Endothelial cell of umbilical vein (primary cell): ENCODE results near the gene ZNF831. TPM values are rescaled to one million over a fixed set of nuclear protein-coding genes. Genes with fewer than 3 reads are reported as not detected.

ENCODE experiments used
- BruUV-seq: library from RNA; stranded (reverse); fragments of 400-500 nt; replicated peaks from 2 replicates; lab custom pipeline; 2021; lab: Mats Ljungman, UMichigan
- CTCF ChIA-PET: fragments of 300-600, 350-600 bp; sonication (Branson Sonifier 250); formaldehyde crosslinking; loops from one replicate; lab custom pipeline; 2021; ENCODE audit warnings: antibody characterized with exemption, inconsistent platforms; lab: Charles Lee
- POLR2A ChIA-PET: fragments of 300-600, 350-600 bp; sonication (Branson Sonifier 250); formaldehyde crosslinking; loops from one replicate; lab custom pipeline; 2021; ENCODE audit warnings: antibody characterized with exemption, inconsistent platforms; lab: Charles Lee
- DNase-seq: peaks from one replicate; pipeline ENCODE4 v3.0.0-alpha.2; 2011; ENCODE audit warnings: low read depth, low spot score
- FAIRE-seq: peaks from 2 replicates; lab custom pipeline; 2011; peaks lifted over from hg19 to GRCh38; lab: Jason Lieb, UNC
- H2AFZ ChIP-seq: 2 replicates; pipeline ENCODE4 v1.6.0; 2012; ENCODE audit warnings: low read depth, low read length, control low read depth, inconsistent platforms
- H3K27ac ChIP-seq: 2 replicates; pipeline ENCODE4 v1.5.1; 2011; ENCODE audit warnings: low read depth, mild to moderate bottlenecking, control low read depth, low read length, moderate library complexity; ENCODE audit not compliant: insufficient read depth
- H3K27me3 ChIP-seq, 2 experiments: 2 replicates each; pipeline versions ENCODE4 v1.6.0 to v1.6.1; 2011; ENCODE audit warnings: low read length in 2 of 2, mixed read lengths in 1 of 2; ENCODE audit not compliant: control insufficient read depth in 2 of 2, insufficient read depth in 2 of 2
- H3K36me3 ChIP-seq, 2 experiments: 2 replicates in 1 of 2; 3 replicates in 1 of 2; pipeline ENCODE4 v1.5.1; 2011; ENCODE audit warnings: low read length in 2 of 2, mild to moderate bottlenecking in 1 of 2, moderate library complexity in 1 of 2; ENCODE audit not compliant: control insufficient read depth in 2 of 2, insufficient read depth in 2 of 2; ENCODE audit errors: extremely low read depth in 1 of 2
- H3K4me1 ChIP-seq: 3 replicates; pipeline ENCODE4 v1.5.1; 2011; ENCODE audit warnings: mild to moderate bottlenecking, low read length; ENCODE audit not compliant: control insufficient read depth, insufficient read depth; ENCODE audit errors: extremely low read depth
- H3K4me2 ChIP-seq: 2 replicates; pipeline ENCODE4 v1.6.1; 2011; ENCODE audit warnings: low read length, control low read depth, mixed read lengths; ENCODE audit not compliant: insufficient read depth
- H3K4me3 ChIP-seq, 3 experiments: fragments of 200-600 bp in 1 of 3; sonication (generic), shearing (Covaris generic) in 1 of 3; replicated peaks in 1 of 3; 2 replicates each; pipeline ENCODE4 v1.5.1; 2011 to 2016; ENCODE audit warnings: control low read depth in 3 of 3, low read length in 3 of 3, mild to moderate bottlenecking in 2 of 3, inconsistent platforms in 1 of 3, low read depth in 1 of 3, moderate library complexity in 1 of 3; ENCODE audit not compliant: insufficient read depth in 1 of 3
- H3K79me2 ChIP-seq: 2 replicates; pipeline ENCODE4 v1.6.0; 2012; ENCODE audit warnings: low read length, inconsistent platforms; ENCODE audit not compliant: control insufficient read depth, insufficient read depth
- H3K9ac ChIP-seq: replicated peaks from 2 replicates; pipeline ENCODE3; 2011; ENCODE audit warnings: low read length, control low read depth; ENCODE audit not compliant: insufficient read depth; ENCODE audit errors: extremely low read depth
- H3K9me1 ChIP-seq: replicated peaks from 3 replicates; pipeline ENCODE4 v1.6.0; 2011; ENCODE audit warnings: mild to moderate bottlenecking, low read length; ENCODE audit not compliant: control insufficient read depth, insufficient read depth; ENCODE audit errors: extremely low read depth
- H3K9me3 ChIP-seq: replicated peaks from 2 replicates; pipeline ENCODE4 v1.5.1; 2012; ENCODE audit warnings: low read length, inconsistent platforms; ENCODE audit not compliant: control insufficient read depth, insufficient read depth
- H4K20me1 ChIP-seq: replicated peaks from 2 replicates; pipeline ENCODE3; 2011; ENCODE audit warnings: mild to moderate bottlenecking, low read length; ENCODE audit not compliant: control insufficient read depth, insufficient read depth; ENCODE audit errors: extremely low read depth
- EZH2 ChIP-seq: IDR thresholded peaks from 2 replicates; pipeline ENCODE4 v1.6.1; 2012; ENCODE audit warnings: borderline replicate concordance, low read depth, mild to moderate bottlenecking, moderate library complexity, low read length, inconsistent platforms; ENCODE audit not compliant: severe bottlenecking
- FOS ChIP-seq: IDR thresholded peaks from 2 replicates; pipeline ENCODE4 v1.6.1; 2011; ENCODE audit warnings: mild to moderate bottlenecking, low read length, moderate library complexity, borderline replicate concordance; ENCODE audit not compliant: insufficient read depth
- GATA2 ChIP-seq: IDR thresholded peaks from 2 replicates; pipeline ENCODE4 v1.7.0; 2011; ENCODE audit warnings: low read depth, mild to moderate bottlenecking, moderate library complexity, mixed read lengths, low read length; ENCODE audit not compliant: insufficient read length, insufficient read depth
- JUN ChIP-seq: IDR thresholded peaks from 2 replicates; pipeline ENCODE4 v1.6.1; 2011; ENCODE audit warnings: borderline replicate concordance, low read depth; ENCODE audit not compliant: insufficient read length, insufficient read depth
- MYC ChIP-seq: IDR thresholded peaks from one replicate; pipeline ENCODE4 v1.6.1; 2011; ENCODE audit warnings: mild to moderate bottlenecking, low read depth, low read length
- POLR2A ChIP-seq: IDR thresholded peaks from 2 replicates; pipeline ENCODE4 v1.6.1; 2012; ENCODE audit warnings: low read depth, mild to moderate bottlenecking, control low read depth, low read length
- POLR2AphosphoS5 ChIP-seq: IDR thresholded peaks from 2 replicates; pipeline ENCODE4 v1.6.1; 2012; ENCODE audit warnings: low read depth, mild to moderate bottlenecking, control low read depth, low read length, moderate library complexity; ENCODE audit not compliant: insufficient read depth
- dilution Hi-C: fragments of 300-500 bp; cut with MboI; formaldehyde crosslinking; loops from one replicate; pipeline ENCODE4 v1.15.0; 2019; ENCODE audit warnings: low sequenced_read_pairs; ENCODE audit not compliant: extremely low pct_ligation_motif_present
- intact Hi-C: fragments of 100-400 bp; cut with micrococcal nuclease; formaldehyde crosslinking; loops from one replicate; pipeline ENCODE4 v1.10.0; 2022
- polyA plus RNA-seq, 4 experiments: library from polyadenylated mRNA; depleted of rRNA in 3 of 4; stranded (reverse) in 3 of 4; unstranded in 1 of 4; fragments of >200 nt; gene quantifications; 2 replicates each; pipeline versions ENCODE4 v1.2.1 to v1.2.3, GENCODE V29; 2011 to 2012; ENCODE audit warnings: missing spikeins in 1 of 4
- total RNA-seq: library from RNA; stranded (reverse); gene quantifications from 2 replicates; pipeline ENCODE4 v1.2.3, GENCODE V29; 2021
- TF ChIP-seq, protein P1 (sequence below), 2 donors: IDR thresholded peaks; 1 replicate in 1 of 2; 2 replicates in 1 of 2; pipeline ENCODE4 v1.5.1; 2011; ENCODE audit warnings: low read length in 2 of 2, mild to moderate bottlenecking in 2 of 2, moderate library complexity in 2 of 2, control low read depth in 1 of 2, inconsistent platforms in 1 of 2, low read depth in 1 of 2; ENCODE audit not compliant: insufficient read depth in 1 of 2; ENCODE audit errors: extremely low read depth in 1 of 2
- TF ChIP-seq, protein P2 (sequence below): IDR thresholded peaks from 2 replicates; pipeline ENCODE4 v1.6.1; 2011; ENCODE audit not compliant: insufficient read depth, insufficient read length

Gene ZNF831
- total and polyA plus RNA-seq, 2 donors (not counting 3 experiments of a cell fraction or from before 2014, with no cell fraction given) = not detected

DNA sequence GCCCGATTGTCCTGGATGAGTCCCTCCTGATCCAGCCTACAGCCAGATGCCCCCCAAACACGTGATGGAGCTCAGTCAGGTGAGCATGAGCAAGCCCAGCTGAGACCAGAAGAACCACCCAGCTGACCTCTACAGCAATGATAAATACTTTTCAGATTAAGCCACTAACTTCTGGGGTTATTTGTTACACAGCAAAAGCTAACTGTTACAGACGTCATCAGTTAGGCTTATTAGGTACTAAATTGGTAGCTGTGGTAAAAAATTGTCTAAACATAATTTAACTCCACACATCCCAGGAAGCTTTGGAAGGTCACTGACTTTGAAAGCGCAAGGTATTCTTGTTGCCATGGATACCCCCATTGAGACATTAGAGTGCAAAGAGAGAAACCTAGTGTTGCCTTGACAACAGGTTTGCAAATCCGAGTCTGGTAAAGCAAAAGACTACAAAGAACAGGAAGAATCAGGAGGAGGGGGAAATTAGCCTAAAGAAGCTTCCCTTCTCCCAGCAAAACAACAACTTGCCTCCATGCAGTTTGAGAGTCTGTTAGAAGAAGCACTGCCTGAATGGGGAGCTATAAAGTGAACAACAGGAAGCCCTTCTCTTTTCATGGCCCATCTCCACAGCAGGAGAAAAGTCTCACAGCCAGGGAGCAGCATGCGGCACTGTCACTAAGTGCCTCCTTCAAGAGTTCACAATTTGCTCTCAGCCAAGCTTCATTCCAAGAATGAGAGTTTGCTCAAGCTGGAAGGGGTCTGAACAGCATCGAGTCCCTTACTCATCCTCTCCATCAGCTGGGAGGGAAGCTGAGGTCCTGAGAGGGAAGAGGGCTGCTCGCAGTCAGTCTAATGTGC, 41.7 kb upstream of the ZNF831 start:
- no peak for FAIRE-seq
- H3K9ac ChIP-seq = no peak overlapping the region
- H3K4me3 ChIP-seq = no peak overlapping the region
- intact Hi-C loops = no loop called here
- POLR2A ChIA-PET = no interaction called here
- dilution Hi-C loops = no loop called here
- no peaks in the 10 kb centered on the region for H3K9me3 ChIP-seq
- no peaks in the 10 kb centered on the region for H4K20me1 ChIP-seq
- no peaks in the 10 kb centered on the region for H3K4me1 ChIP-seq
- CTCF ChIA-PET = interaction anchor here (1.1 to 1.7 kb wide), 4 partner anchors 10 to 101 kb away, joined by 3 to 5 read pairs (median 4); no protein-coding TSS in a partner anchor
- TF ChIP-seq POLR2A = no peak
- TF ChIP-seq, protein P1, sequence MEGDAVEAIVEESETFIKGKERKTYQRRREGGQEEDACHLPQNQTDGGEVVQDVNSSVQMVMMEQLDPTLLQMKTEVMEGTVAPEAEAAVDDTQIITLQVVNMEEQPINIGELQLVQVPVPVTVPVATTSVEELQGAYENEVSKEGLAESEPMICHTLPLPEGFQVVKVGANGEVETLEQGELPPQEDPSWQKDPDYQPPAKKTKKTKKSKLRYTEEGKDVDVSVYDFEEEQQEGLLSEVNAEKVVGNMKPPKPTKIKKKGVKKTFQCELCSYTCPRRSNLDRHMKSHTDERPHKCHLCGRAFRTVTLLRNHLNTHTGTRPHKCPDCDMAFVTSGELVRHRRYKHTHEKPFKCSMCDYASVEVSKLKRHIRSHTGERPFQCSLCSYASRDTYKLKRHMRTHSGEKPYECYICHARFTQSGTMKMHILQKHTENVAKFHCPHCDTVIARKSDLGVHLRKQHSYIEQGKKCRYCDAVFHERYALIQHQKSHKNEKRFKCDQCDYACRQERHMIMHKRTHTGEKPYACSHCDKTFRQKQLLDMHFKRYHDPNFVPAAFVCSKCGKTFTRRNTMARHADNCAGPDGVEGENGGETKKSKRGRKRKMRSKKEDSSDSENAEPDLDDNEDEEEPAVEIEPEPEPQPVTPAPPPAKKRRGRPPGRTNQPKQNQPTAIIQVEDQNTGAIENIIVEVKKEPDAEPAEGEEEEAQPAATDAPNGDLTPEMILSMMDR (IDR thresholded peaks at IDR 0.05; ENCODE audit: extremely low read depth in 1 of 2, insufficient read depth in 1 of 2, low read depth in 1 of 2, low read length in 2 of 2) = no peak
- no peak for TF ChIP-seq JUN
- no peak for TF ChIP-seq GATA2
- TF ChIP-seq FOS = no peak
- TF ChIP-seq EZH2 = no peak
- TF ChIP-seq, protein P2, sequence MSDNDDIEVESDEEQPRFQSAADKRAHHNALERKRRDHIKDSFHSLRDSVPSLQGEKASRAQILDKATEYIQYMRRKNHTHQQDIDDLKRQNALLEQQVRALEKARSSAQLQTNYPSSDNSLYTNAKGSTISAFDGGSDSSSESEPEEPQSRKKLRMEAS = no peak
- no peak for TF ChIP-seq POLR2AphosphoS5
- TF ChIP-seq MYC = no peak
- no peaks in the 10 kb centered on the region for H3K79me2 ChIP-seq
- H3K9me1 ChIP-seq = no peaks in the 10 kb centered on the region
- DNase-seq = no peak
- BruUV-seq = no TSS peak
- H3K27ac ChIP-seq = no peak overlapping the region
- H3K4me2 ChIP-seq = no peak overlapping the region
- H2AFZ ChIP-seq = no peak overlapping the region
- no peaks in the 10 kb centered on the region for H3K27me3 ChIP-seq
- no peaks in the 10 kb centered on the region for H3K36me3 ChIP-seq
